GM18507 (cell line): Measurements from ENCODE around the gene DDX60.
"Not testable (repeated sequence)": the region's sequence is repeated elsewhere in the genome, so short reads cannot be mapped to it uniquely, and the experiment has no call there.

ENCODE experiments used
- DNase-seq: peaks from one replicate; pipeline ENCODE4 v3.0.0; 2011; ENCODE audit warnings: low read depth; ENCODE audit not compliant: insufficient read length; ENCODE audit errors: extremely low spot score
- FAIRE-seq: peaks from 2 replicates; lab custom pipeline; 2011; peaks lifted over from hg19 to GRCh38; lab: Jason Lieb, UNC

Gene DDX60

GRCh38 chr4:168221301-168221700, 97.3 kb downstream of the DDX60 start:
- FAIRE-seq (no peak), DNase-seq (no peak)

GRCh38 chr4:168220893-168221292, 97.7 kb downstream of the DDX60 start:
- DNase-seq (no peak), FAIRE-seq (no peak)

DNA sequence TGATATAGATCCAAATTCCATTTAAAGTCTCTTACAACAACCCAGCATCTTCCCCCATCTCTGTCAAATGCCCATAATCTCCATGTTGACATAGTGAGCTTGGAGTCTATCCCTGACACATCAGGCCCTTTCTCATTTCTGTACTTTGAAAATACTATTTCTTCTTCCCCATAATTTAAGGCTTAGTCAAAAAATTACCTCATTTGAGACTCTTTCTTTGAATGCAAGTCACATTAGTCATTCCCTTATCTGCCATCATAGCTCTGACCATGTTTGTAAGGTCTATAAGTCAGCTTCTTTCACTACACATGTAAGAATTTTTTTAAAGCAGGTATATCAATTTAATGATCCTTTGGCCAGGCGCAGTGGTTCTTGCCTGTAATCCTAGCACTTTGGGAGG, 99.9 kb downstream of the DDX60 start:
- FAIRE-seq (no peak), DNase-seq (no peak)

- FAIRE-seq, DNase-seq: not testable (repeated sequence)
These were observed 105.0 kb downstream of the DDX60 start for GRCh38 chr4:168213511-168213910.

- FAIRE-seq (no peak), DNase-seq (no peak)
These were observed 105.9 kb downstream of the DDX60 start for GRCh38 chr4:168212656-168213055.

DNA sequence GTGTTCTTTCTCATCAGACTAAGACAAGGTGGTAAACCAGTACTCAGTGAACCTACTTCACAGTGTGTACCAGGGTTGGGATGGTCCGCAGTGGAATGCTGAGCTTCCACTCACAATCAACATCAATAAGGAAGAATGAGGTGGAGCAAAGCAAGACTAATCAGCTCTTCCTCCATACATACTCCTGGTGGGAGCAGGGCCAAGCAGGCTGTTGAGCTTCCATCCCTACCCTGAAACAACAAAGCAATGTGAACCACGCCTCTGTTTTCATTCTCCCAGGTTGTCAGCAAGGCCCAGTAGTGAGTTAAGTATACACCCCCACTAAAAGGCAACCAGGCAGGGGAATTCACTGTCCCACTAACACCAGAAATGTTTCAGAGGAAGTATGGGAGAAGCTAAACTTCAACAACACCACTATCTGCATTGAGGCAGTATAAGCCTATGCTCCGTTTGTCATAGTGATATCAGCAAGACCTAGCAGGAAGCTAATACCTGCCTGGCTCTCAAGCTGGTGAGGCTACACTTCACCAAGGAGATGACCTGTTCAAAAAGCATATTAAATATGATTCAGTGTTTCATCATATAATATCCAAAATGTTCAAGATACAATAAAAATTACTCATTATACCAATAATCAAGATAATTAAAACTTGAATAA, 109.5 kb downstream of the DDX60 start:
- FAIRE-seq (no peak), DNase-seq (no peak)

GRCh38 chr4:168203233-168203911, 115.2 kb downstream of the DDX60 start:
- no peak for FAIRE-seq
- no peak for DNase-seq

DNA sequence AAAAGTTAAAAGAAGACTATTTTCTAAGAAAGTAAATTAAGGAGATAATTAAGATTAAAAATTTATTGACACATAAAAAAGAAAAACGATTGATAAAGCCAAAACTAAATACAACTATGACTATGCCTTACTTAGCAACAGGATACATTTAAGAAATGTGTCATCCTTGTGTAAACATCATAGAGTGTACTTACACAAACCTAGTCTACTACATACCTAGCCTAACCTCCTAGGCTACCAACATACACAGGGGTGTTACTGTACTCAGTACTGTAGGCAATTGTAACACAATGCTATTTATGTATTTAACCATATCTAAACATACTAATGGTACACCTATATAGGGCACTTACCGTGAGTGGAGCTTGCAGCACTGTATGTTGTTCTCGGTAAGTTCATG, 117.9 kb downstream of the DDX60 start:
- FAIRE-seq = no peak

GRCh38 chr4:168199260-168199957, 119.1 kb downstream of the DDX60 start:
- FAIRE-seq = no peak
- no peak for DNase-seq

More for the DNA sequence above, 117.9 kb downstream of the DDX60 start:
- DNase-seq = no peak

DNA sequence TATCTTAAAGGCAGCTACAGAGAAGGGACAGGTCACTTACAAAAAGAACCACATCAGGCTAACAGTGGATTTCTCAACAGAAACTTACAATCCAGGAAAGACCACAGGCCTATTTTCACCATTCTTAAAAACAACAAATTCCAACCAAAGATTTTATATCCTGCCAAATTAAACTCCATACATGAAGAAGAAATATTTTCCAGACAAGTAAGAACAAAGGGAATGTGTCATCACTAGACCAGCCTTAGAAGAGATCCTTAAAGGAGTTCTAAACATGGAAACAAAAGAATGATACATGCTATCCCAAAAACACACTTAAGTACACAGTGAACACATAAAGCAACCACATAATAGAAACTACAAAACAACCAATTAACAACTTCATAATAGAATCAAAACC, 120.6 kb downstream of the DDX60 start:
- DNase-seq (no peak), FAIRE-seq (no peak)

DNA sequence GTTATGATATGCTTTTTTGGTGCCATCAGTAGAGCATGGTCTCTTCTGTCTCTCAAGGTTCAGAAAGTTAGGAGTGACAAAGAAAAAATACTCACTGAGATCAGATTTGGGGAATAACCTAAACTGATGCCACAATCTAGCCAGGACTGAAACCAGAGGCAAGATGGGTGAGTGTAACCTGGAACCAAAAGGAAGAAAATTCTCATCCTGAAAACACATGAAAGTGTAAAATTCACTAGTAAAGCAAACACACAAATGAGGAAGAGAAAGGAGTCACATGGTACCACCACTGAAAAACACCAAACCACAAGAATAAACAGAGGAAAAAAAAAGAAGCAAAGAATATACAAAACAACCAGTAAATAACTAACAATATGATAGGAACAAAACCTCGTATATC, 129.8 kb downstream of the DDX60 start:
- DNase-seq = no peak
- peak; percentile 66 for FAIRE-seq

GRCh38 chr4:168183717-168184571, 134.6 kb downstream of the DDX60 start:
- peak; percentile 73 for FAIRE-seq
- peak; percentile 9 for DNase-seq

DNA sequence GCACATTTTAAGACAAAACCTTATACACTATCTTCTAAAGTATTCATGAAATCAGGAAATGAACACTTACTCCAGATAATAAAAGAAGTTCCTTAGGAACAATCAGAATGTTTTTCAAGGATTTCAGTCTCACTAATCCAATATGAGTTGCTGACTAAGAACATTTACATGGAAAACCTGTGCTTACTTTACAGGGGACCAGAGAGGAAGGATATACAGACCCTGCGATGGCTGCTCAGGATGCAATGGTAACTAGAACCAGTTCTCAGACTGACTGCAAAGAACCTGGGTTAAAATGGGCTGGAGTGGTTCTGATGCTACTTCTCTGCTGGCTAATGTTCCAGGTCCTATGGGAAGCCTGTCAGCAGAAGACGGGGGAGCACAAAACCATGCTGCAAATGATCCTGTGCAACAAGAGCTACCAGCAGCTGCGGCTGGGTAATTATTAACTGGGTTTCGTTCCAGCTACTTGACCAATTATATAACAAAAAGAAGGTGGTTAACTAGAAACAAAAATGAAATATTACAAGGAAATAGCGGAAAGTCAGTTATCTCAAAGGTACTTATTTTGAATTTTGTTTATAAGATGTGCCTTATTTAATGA, 140.9 kb downstream of the DDX60 start:
- no peak for FAIRE-seq

GRCh38 chr4:168174308-168174707, 144.2 kb downstream of the DDX60 start:
- FAIRE-seq (no peak), DNase-seq (no peak)

More for the DNA sequence above, 140.9 kb downstream of the DDX60 start:
- no peak for DNase-seq

DNA sequence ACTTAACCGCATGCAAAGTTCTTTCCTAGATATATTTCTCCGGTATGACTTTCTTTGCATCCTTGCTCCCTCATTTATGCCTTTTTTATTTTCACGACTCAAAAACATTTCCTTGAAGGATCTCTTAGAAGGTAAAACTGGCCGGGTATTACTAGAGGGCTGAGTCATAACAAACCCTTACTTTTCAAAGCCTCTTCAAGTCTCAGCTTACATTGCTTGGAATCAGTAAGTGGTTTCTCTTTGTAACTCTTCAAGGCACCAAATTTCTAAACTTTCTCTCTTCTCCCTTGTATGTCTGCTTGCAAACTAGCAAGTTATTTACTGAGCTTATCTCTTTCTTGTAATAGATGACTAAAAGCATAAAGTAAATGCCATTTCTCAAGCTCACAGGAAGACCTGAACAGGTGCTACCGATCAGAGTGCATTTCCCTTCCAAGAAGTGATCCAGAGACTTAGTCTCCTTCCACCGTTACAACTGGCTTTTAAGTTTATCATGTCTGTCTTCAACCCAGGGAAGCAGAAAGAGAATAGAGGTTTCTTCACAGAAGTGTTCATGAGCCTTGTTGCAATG, 150.8 kb downstream of the DDX60 start:
- FAIRE-seq (no peak), DNase-seq (no peak)
